Loucy (cell line): ENCODE data around the gene FAM124A.

Experiments
- H2AFZ ChIP-seq: fragments of 200-600 bp; sonication (generic); 2 replicates; pipeline ENCODE4 v1.6.0; 2016; ENCODE audit warnings: antibody characterized with exemption, mild to moderate bottlenecking, low read length, moderate library complexity
- H3F3A ChIP-seq: fragments of 200-600 bp; 2 replicates; pipeline ENCODE4 v1.6.0; 2016; ENCODE audit warnings: antibody characterized with exemption, low read depth, mild to moderate bottlenecking
- H3K27me3 ChIP-seq: fragments of 200-600 bp; sonication (generic); 2 replicates; pipeline ENCODE4 v1.6.1; 2014; ENCODE audit warnings: low read length, mild to moderate bottlenecking; ENCODE audit not compliant: insufficient read depth, poor library complexity, severe bottlenecking
- H3K36me3 ChIP-seq: fragments of 200-600 bp; sonication (generic); 2 replicates; pipeline ENCODE4 v1.6.1; 2016; ENCODE audit warnings: low read length; ENCODE audit not compliant: insufficient read depth
- H3K4me1 ChIP-seq: fragments of 200-600 bp; sonication (generic); 2 replicates; pipeline ENCODE4 v1.5.1; 2014; ENCODE audit warnings: low read length, mild to moderate bottlenecking; ENCODE audit not compliant: insufficient read depth, poor library complexity, severe bottlenecking
- H3K4me2 ChIP-seq: fragments of 200-600 bp; sonication (generic); 2 replicates; pipeline ENCODE4 v1.6.0; 2014; ENCODE audit warnings: antibody characterized with exemption, low read length, low read depth, mild to moderate bottlenecking; ENCODE audit not compliant: poor library complexity, severe bottlenecking
- H3K4me3 ChIP-seq: fragments of 200-600 bp; sonication (generic); 2 replicates; pipeline ENCODE4 v1.5.1; 2014; ENCODE audit warnings: low read length, mild to moderate bottlenecking, mixed read lengths; ENCODE audit not compliant: poor library complexity, severe bottlenecking
- H3K79me2 ChIP-seq: fragments of 200-600 bp; sonication (generic); 2 replicates; pipeline ENCODE4 v1.6.1; 2014; ENCODE audit warnings: low read length; ENCODE audit not compliant: insufficient read depth
- H3K9ac ChIP-seq: fragments of 200-600 bp; sonication (generic); 2 replicates; pipeline ENCODE4 v1.6.0; 2014; ENCODE audit warnings: mild to moderate bottlenecking, low read depth, low read length, moderate library complexity; ENCODE audit not compliant: poor library complexity, severe bottlenecking
- H3K9me2 ChIP-seq: fragments of 200-600 bp; sonication (generic); replicated peaks from 2 replicates; pipeline ENCODE4 v1.6.1; 2016; ENCODE audit warnings: low read depth, low read length, mixed read lengths
- H3K9me3 ChIP-seq: fragments of 200-600 bp; sonication (generic); 2 replicates; pipeline ENCODE4 v1.6.1; 2014; ENCODE audit warnings: mild to moderate bottlenecking, antibody characterized with exemption, low read length, low read depth; ENCODE audit not compliant: insufficient read depth
- H4K20me1 ChIP-seq: fragments of 200-600 bp; sonication (generic); 2 replicates; pipeline ENCODE4 v1.6.0; 2014; ENCODE audit warnings: antibody characterized with exemption, low read length, mild to moderate bottlenecking; ENCODE audit not compliant: insufficient read depth, poor library complexity, severe bottlenecking
- EZH2phosphoT487 ChIP-seq: fragments of 200-600 bp; IDR thresholded peaks from 2 replicates; pipeline ENCODE4 v1.6.1; 2018; ENCODE audit warnings: antibody characterized with exemption, mild to moderate bottlenecking, moderate library complexity, borderline replicate concordance
- TF ChIP-seq, protein P1 (sequence below): fragments of 200-600 bp; sonication (generic); conservative IDR thresholded peaks from 2 replicates; pipeline ENCODE4 v1.5.1; 2014; ENCODE audit warnings: mild to moderate bottlenecking, antibody characterized with exemption, low read length

Gene FAM124A

DNA sequence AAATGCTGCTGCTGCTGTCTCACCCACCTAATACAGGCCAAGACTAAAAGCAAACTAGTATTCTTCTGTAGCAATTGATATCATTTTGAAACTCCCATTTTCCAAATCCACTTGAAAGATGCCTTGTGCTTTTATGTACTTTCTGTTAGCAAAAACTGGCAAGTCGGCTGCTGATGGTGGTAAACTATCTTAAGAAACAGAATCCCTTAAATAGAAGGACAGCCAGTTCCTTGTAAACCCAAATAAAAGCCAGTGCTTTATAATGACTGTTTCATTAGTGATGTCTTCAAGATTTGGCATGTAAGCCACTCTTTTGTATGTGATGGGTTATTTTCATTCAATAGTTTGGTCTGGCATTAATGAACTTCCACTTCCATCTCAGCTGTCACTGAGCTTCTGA is 5.2 kb downstream of the FAM124A start:
- no peaks in the 10 kb centered on the region for H3K36me3 ChIP-seq
- H3K79me2 ChIP-seq, result no peaks in the 10 kb centered on the region
- H3K4me2 ChIP-seq, result no peak overlapping the region
- H2AFZ ChIP-seq, result no peak overlapping the region
- H3K9me3 ChIP-seq, result no peaks in the 10 kb centered on the region
- H3K9me2 ChIP-seq, result no peaks in the 10 kb centered on the region
- H4K20me1 ChIP-seq, result no peaks in the 10 kb centered on the region
- no peaks in the 10 kb centered on the region for H3F3A ChIP-seq
- H3K4me1 ChIP-seq, result no peaks in the 10 kb centered on the region
- no peak overlapping the region for H3K4me3 ChIP-seq
- peaks cover 29% of the 10 kb centered on the region for H3K27me3 ChIP-seq
- H3K9ac ChIP-seq, result no peak overlapping the region
- TF ChIP-seq, protein P1, sequence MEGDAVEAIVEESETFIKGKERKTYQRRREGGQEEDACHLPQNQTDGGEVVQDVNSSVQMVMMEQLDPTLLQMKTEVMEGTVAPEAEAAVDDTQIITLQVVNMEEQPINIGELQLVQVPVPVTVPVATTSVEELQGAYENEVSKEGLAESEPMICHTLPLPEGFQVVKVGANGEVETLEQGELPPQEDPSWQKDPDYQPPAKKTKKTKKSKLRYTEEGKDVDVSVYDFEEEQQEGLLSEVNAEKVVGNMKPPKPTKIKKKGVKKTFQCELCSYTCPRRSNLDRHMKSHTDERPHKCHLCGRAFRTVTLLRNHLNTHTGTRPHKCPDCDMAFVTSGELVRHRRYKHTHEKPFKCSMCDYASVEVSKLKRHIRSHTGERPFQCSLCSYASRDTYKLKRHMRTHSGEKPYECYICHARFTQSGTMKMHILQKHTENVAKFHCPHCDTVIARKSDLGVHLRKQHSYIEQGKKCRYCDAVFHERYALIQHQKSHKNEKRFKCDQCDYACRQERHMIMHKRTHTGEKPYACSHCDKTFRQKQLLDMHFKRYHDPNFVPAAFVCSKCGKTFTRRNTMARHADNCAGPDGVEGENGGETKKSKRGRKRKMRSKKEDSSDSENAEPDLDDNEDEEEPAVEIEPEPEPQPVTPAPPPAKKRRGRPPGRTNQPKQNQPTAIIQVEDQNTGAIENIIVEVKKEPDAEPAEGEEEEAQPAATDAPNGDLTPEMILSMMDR, result no peak
- TF ChIP-seq EZH2phosphoT487, result no peak

DNA sequence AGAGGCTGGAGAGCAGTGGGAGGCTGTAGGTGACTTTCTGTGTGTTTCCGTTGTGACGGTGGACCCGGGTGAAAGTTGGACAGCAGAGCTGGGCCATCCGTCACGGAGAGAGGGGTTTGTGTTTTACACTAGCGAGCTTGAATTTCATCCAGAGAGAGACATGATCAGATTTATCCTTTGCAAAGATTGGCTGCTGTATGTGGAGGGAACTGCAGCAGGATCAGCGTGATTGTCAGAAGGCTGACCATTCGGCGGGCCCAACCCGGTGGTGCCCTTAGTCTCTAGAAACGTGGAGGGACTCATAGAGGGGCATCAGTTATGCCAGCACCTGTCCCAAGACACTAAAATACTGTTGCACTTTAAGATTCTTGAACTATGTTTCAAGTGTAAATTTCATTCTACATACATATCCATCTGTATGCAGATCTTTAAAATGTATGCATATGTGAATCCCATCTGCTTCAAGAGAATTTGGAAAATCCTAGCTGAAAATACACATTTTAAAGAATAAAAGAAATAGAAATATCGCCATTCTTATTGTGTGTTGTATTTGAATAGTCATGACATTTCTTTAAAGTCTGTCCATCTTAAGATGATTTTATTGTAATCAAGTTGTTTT is 7.0 kb downstream of the FAM124A start:
- Histone ChIP-seq H3K4me1 (no peaks in the 10 kb centered on the region), H3K9me2 (no peaks in the 10 kb centered on the region), H3F3A (no peaks in the 10 kb centered on the region), H3K79me2 (no peaks in the 10 kb centered on the region), H4K20me1 (no peaks in the 10 kb centered on the region), H2AFZ (no peak overlapping the region), H3K27me3 (peaks cover 29% of the 10 kb centered on the region), H3K9ac (no peak overlapping the region), H3K4me2 (no peak overlapping the region), H3K4me3 (no peak overlapping the region), H3K36me3 (no peaks in the 10 kb centered on the region), H3K9me3 (no peaks in the 10 kb centered on the region)
- TF ChIP-seq, protein P1, result no peak
- TF ChIP-seq EZH2phosphoT487, result no peak

DNA sequence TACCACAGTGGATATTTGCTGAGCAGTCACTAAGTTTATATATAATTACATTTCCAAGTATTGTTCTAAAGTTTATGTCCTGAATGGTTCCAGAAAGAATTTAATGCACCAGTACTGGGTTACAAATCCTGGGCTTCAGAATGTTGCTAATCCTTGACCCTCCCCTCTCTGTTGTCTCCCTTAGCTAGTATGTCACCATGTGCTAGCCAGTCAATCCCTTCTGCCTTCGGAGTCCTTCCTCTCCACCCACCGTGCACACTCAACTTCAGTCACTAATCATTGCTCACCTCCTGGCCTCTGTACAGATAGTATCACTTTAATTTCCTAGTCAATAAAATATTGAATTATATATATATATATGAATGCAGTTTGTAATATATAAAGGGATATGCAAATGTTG is 7.5 kb downstream of the FAM124A start:
- no peaks in the 10 kb centered on the region for H3K4me1 ChIP-seq
- no peak for TF ChIP-seq EZH2phosphoT487
- TF ChIP-seq, protein P1, result no peak
- no peaks in the 10 kb centered on the region for H3K36me3 ChIP-seq

More for the DNA sequence above, 7.5 kb downstream of the FAM124A start:
- Histone ChIP-seq H4K20me1 (no peaks in the 10 kb centered on the region), H3K27me3 (peaks cover 29% of the 10 kb centered on the region), H3K9me2 (no peaks in the 10 kb centered on the region), H3K79me2 (no peaks in the 10 kb centered on the region), H3K9me3 (no peaks in the 10 kb centered on the region), H3F3A (no peaks in the 10 kb centered on the region), H2AFZ (no peak overlapping the region), H3K9ac (no peak overlapping the region), H3K4me2 (no peak overlapping the region), H3K4me3 (no peak overlapping the region)
